Right cardiac atrium (tissue), 5 donors: ENCODE measurements around the gene COLEC11. TPM values are rescaled to one million over a fixed set of nuclear protein-coding genes. Genes with fewer than 3 reads are reported as not detected.

ENCODE experiments used
- ATAC-seq, 2 donors: fragments of 200-7000 bp; cut with Tn5 transposase; one replicate each; pipeline versions ENCODE4 v1.8.0 to v1.9.1; 2020; ENCODE audit warnings: moderate library complexity in 2 of 2, mild to moderate bottlenecking in 1 of 2
- DNase-seq, 3 donors: peaks; one replicate each; pipeline ENCODE4 v3.0.0-alpha.2; 2020
- H3K27ac ChIP-seq: one replicate; pipeline ENCODE4 v1.5.1; 2013; ENCODE audit warnings: mild to moderate bottlenecking, low read length, control low read depth, moderate library complexity
- H3K27me3 ChIP-seq: one replicate; pipeline ENCODE4 v1.6.1; 2013; ENCODE audit not compliant: control insufficient read depth, insufficient read depth
- H3K4me1 ChIP-seq: one replicate; pipeline ENCODE4 v1.6.1; 2013; ENCODE audit warnings: low read length; ENCODE audit not compliant: control insufficient read depth, insufficient read depth
- H3K4me3 ChIP-seq: one replicate; pipeline ENCODE4 v1.5.1; 2013; ENCODE audit warnings: low read length, control low read depth
- H3K9me3 ChIP-seq: one replicate; pipeline ENCODE4 v1.6.1; 2013; ENCODE audit warnings: low read length; ENCODE audit not compliant: control insufficient read depth
- WGBS: extraction: QIAGEN DNeasy Blood & Tissue Kit; methylation state at CpG from one replicate; pipeline ENCODE4 v1.1.7; 2013; 5-methylcytosine and 5-hydroxymethylcytosine counted together
- intact Hi-C, 4 donors: fragments of 100-400 bp; cut with DNase I; formaldehyde crosslinking; loops; one replicate each; pipeline versions ENCODE4 v1.11.0 to v1.14.0; 2022 to 2023
- polyA plus RNA-seq: library from polyadenylated mRNA; stranded (reverse); fragments of 200-250 nt; gene quantifications from one replicate; pipeline ENCODE4 v1.2.3, GENCODE V29; 2013
- total RNA-seq, 4 donors: library from RNA; stranded (reverse); fragmentation: NEBNext Ultra II Directional; extraction: Animal tissue kit (Norgen Biotek cat#: 25700); gene quantifications; one replicate each; pipeline ENCODE4 v1.2.1, GENCODE V29; 2021
- donor health status: healthy with polysubstance abuse.
- donor health status: DM: no; HTN: yes; CAD: no.
- donor health status: DM: no; HTN: no; CAD: no.
- donor health status: DM: no; HTN: yes; CAD: no; lungs with severe emphysema.
- donor health status: DM: yes; HTN: yes; CAD: no.

The COLEC11 gene
- total and polyA plus RNA-seq, 5 donors: 12.5 to 70.6 (median 47.6) TPM

DNA sequence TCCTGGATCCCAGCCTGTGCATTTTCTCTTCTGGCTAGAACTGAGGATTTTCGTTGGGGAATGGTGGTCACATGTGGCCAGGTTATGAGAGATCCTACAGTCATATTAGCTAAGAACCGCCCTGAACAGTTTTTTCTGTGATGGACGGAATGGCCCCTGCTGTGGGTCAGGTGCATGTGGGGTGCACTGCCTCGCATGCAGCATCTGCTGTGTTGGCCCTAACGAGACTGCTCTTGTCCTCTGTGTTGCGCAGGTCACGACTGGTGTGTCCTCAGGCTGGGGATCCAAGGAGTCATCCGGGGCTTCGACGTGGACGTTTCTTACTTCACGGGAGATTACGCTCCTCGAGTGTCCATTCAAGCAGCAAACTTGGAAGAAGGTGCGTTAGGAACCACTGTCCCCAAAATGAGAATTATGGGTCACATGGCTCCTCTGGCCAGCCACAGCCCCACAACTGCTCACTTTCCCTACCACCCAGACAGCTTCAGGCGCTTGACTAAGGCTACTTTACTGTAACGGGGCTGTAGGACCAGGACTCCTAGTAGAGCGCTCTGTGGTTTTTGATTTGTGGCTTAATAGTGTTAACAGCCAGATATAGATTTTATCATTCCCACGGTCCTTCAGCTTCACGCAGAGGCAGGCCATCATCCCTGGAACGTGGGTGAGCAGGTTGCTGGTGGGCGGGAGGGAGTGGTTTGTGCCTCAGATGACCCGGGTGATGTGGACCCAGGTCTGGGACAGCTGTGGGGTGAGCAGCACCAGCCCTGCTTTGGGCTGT lies 84.9 kb downstream of the COLEC11 start:
- WGBS: 85% methylated on average over 23 of the region's 23 CpGs
- Histone ChIP-seq H3K27ac (no peak overlapping the region), H3K4me1 (no peaks in the 10 kb centered on the region), H3K27me3 (no peaks in the 10 kb centered on the region), H3K9me3 (no peaks in the 10 kb centered on the region), H3K4me3 (no peak overlapping the region)
- ATAC-seq (no peak), DNase-seq (no peak)
- intact Hi-C loops: no loop called here

DNA sequence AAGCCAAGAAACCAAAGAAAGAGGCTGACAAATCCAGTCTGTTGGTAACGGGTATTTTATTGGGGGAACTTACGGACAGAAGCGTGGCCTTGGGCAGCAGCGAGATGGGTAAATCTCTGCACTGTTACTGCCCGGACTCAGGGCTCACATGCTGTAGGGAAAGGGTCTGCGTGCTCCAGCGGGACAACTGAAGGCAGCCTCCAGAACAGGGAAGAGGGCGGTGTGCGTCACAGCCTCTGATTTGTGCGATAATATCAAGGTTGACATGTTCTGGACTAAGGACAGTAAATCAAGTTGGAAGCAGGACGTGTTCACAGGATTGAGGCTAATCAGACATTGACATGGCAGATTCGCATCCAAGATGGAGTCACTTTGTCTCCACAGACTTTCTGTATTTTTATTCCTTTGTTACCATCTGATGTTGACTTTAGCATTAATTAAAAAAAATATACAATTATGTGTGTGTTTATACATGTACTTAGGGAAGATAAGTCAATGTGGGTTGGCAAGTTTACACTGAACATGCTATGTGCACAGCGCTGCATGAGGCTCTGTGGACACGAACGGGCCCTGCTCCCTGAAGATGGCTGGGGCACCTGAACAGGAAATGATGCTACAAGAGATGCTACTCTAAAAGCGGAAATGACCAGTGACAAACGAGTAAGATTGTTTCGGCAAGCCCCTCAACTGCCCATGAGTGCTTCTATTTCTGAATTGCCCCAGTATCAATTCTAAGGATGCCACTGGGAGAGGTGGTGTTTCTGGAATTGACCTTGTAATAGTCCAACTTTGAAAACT lies 85.8 kb downstream of the COLEC11 start:
- 90% methylated on average over 18 of the region's 18 CpGs for WGBS
- no peak overlapping the region for H3K4me3 ChIP-seq
- no peaks in the 10 kb centered on the region for H3K9me3 ChIP-seq
- no peaks in the 10 kb centered on the region for H3K4me1 ChIP-seq
- no peak for ATAC-seq
- no peak for DNase-seq
- no peak overlapping the region for H3K27ac ChIP-seq
- intact Hi-C loops: no loop called here
- H3K27me3 ChIP-seq: no peaks in the 10 kb centered on the region

DNA sequence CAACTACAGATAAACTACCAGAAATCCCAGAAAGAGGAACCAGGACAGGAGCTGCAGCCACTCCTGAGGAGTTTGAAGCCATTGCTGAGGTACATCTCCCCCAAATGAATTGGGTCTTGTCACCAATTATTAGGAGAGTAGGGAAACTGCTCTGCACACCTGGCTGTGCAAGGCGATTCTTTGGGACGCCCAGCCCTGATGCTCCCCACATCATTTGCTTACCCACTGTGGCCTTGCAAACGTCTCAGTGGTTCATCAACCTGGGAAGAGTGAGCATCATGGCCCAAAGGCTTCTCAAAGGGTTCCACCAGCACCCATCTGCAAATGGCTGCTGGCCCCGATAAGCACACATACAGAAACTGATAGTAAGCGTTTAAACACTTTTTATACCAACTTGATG lies 86.7 kb downstream of the COLEC11 start:
- Histone ChIP-seq H3K9me3 (no peaks in the 10 kb centered on the region), H3K27me3 (no peaks in the 10 kb centered on the region), H3K4me3 (no peak overlapping the region), H3K4me1 (no peaks in the 10 kb centered on the region), H3K27ac (no peak overlapping the region)
- intact Hi-C loops: no loop called here
- DNase-seq (no peak), ATAC-seq (no peak)
- 87% methylated on average over 5 of the region's 5 CpGs for WGBS

DNA sequence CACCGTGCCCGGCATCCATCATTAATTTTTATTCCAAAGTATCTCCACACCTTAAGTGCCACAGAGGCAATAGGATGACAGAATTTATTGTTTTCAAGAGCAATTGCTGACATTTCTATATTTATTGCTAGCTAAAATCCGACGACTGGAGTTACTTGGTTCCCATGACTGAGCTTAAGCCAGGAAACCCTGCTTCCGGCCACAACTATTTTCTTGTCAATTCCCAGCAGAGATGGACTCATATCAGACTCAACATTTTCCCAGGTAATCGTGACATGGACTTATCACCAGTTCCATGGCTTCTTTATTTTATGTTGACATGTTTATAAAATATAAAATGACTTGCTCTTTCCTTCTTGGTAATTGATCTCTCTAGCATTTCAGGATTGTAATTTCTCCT lies 87.9 kb downstream of the COLEC11 start:
- no peaks in the 10 kb centered on the region for H3K4me1 ChIP-seq
- H3K27me3 ChIP-seq: no peaks in the 10 kb centered on the region
- ATAC-seq (no peak), DNase-seq (no peak)
- intact Hi-C loops: no loop called here
- H3K27ac ChIP-seq: no peak overlapping the region
- no peak overlapping the region for H3K4me3 ChIP-seq
- WGBS: 75% methylated on average over 6 of the region's 6 CpGs
- no peaks in the 10 kb centered on the region for H3K9me3 ChIP-seq

DNA sequence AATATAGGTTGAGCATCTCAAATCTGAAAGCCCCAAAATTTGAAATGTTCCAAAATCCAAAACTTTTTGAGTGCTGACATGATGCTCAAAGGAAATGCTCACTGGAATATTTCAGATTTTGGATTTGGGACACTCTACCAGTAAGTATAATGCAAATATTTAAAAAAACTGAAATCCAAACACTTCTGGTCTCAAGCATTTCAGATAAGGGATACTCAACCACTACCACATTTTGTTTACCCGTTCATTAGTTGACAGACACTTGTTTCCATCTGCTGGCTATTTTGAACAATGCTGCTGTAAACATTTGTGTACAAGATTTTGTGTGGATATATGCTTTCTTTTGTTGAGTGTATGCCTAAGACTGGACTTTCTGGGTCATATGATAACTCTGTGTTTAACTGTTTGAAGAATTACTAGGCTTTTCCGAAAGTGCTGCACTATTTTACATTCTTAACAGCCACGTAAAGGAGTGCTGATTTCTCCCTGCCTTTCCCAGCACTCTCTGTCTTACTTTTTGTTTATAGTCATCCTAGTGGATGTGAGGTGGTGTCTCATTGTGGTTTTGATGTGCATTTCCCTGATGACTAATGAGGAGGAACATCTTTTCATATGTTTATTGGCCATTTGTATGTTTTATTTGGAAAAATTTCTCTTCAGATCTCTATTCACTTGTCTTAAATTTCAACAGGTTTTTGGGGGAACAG lies 89.0 kb downstream of the COLEC11 start:
- H3K4me1 ChIP-seq: no peaks in the 10 kb centered on the region
- no peaks in the 10 kb centered on the region for H3K9me3 ChIP-seq
- H3K27ac ChIP-seq: no peak overlapping the region
- no peak overlapping the region for H3K4me3 ChIP-seq
- H3K27me3 ChIP-seq: no peaks in the 10 kb centered on the region
- intact Hi-C loops: no loop called here
- no peak for DNase-seq
- no peak for ATAC-seq
- 50% methylated on average over 3 of the region's 3 CpGs for WGBS

DNA sequence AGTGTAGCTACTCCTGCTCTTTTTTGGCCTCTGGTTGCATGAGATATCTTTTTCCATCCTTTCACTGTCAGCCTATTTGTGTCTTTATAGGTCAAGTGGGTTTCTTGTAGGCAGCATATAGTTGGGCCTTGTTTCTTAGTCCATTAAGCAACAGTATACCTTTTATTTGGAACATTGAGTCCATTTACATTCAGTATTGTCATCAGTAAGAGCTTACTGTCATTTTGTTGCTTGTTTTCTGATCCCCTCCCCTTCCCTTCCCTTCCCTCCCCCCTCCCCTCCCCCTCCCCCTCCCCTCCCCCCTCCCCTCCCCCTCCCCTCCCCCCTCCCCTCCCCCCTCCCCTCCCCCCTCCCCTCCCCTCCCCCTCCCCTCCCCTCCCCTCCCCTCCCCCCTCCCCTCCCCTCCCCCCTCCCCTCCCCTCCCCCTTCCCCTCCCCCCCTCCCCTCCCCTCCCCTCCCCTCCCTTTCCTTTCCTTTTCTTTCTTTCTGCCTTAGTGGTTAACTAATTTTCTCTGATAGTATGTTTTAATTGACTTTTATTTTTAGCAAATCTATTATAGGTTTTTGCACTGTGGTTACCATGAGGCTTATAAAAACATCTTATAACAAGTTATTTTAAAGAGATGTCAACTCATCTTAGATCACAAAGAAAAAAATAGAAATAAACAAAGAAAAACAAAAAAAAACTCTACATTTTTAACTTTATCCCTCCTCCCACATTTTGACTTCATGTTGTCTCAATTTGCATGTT lies 95.3 kb downstream of the COLEC11 start:
- Histone ChIP-seq H3K4me3 (no peak overlapping the region), H3K9me3 (no peaks in the 10 kb centered on the region), H3K4me1 (no peaks in the 10 kb centered on the region), H3K27me3 (no peaks in the 10 kb centered on the region), H3K27ac (no peak overlapping the region)
- DNase-seq (no peak), ATAC-seq (no peak)
- intact Hi-C loops: no loop called here

DNA sequence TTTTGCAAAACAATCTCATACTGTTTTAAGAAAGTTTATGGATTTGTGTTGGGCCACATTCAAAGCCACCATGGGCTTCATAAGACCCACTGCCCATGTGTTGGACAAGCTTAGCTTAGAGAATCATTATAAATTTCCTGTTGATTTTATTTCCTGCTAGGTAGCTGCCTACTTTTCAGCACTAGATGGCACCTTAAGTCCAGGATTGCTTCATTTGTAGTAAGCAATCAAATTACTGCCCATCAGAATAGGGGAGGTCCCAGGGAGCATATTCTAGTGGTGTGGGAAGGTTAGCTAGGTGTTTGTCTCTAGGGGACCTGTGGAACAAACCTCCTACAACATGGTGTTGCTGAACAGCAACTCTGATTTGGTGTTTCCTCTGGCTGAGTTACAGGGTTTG lies 97.5 kb downstream of the COLEC11 start:
- intact Hi-C loops: no loop called here
- no peaks in the 10 kb centered on the region for H3K9me3 ChIP-seq

More for the DNA sequence above, 97.5 kb downstream of the COLEC11 start:
- H3K4me1 ChIP-seq: no peaks in the 10 kb centered on the region
- ATAC-seq: no peak
- no peak overlapping the region for H3K4me3 ChIP-seq
- no peak for DNase-seq
- no peak overlapping the region for H3K27ac ChIP-seq
- H3K27me3 ChIP-seq: no peaks in the 10 kb centered on the region

Other genes starting within 250 kb of the COLEC11 start
- 10 to 100 TPM in 2 of 4 donors, 1 to 10 TPM in 2; 8.4 to 11.8 (median 10.2) TPM for gene EIPR1, start 217.3 kb upstream of the COLEC11 start, total RNA-seq
- gene EIPR1, start 217.3 kb upstream of the COLEC11 start, polyA plus RNA-seq: 12.2 TPM
- 100 to 1,000 TPM in 3 of 4 donors, 10 to 100 TPM in 1; 93.4 to 137 (median 132) TPM for gene TRAPPC12, start 215.4 kb upstream of the COLEC11 start, total RNA-seq
- gene TRAPPC12, start 215.4 kb upstream of the COLEC11 start, polyA plus RNA-seq: 125 TPM
- gene ADI1, start 75.6 kb upstream of the COLEC11 start, total RNA-seq: 100 to 1,000 TPM; 124 to 195 (median 159) TPM
- 132 TPM for gene ADI1, start 75.6 kb upstream of the COLEC11 start, polyA plus RNA-seq
- gene RNASEH1, start 36.8 kb upstream of the COLEC11 start, total RNA-seq: 10 to 100 TPM; 19.6 to 21.2 (median 20.0) TPM
- 17.3 TPM for gene RNASEH1, start 36.8 kb upstream of the COLEC11 start, polyA plus RNA-seq
- 100 to 1,000 TPM; 741 to 785 (median 759) TPM for gene RPS7, start 19.9 kb upstream of the COLEC11 start, total RNA-seq
- gene RPS7, start 19.9 kb upstream of the COLEC11 start, polyA plus RNA-seq: 1,436 TPM
- gene ALLC, start 63.1 kb downstream of the COLEC11 start, total RNA-seq: under 1 TPM in 3 of 4 donors, not detected in 1; 0.23 to 0.57 (median 0.25) TPM
- 0.38 TPM for gene ALLC, start 63.1 kb downstream of the COLEC11 start, polyA plus RNA-seq
- not detected for gene DCDC2C, start 108.5 kb downstream of the COLEC11 start, total RNA-seq
- not detected for gene DCDC2C, start 108.5 kb downstream of the COLEC11 start, polyA plus RNA-seq